Stimulated activated CD8-positive, alpha-beta memory T cell treated with anti-CD3 and anti-CD28 coated beads, Interleukin-15, amount 100 ng/mL, for 48 hours (primary cell): ENCODE data around the gene UTY.
A peak's percentile ranks its signal among the peaks of the same experiment; 100 is the strongest.

Experiments used
- DNase-seq, 2 donors: peaks; one replicate each; pipeline ENCODE4 v3.0.0-alpha.2; 2020; ENCODE audit warnings: low read depth in 2 of 2

UTY gene

GRCh38 chrY:13479828-13480227, at the start of gene UTY:
UTY (minus strand) TSS chrY:13480033; CDS start chrY:13479665, 368 bp downstream.
- DNase-seq = peak in 1 of 2 donors; percentile 62

DNA sequence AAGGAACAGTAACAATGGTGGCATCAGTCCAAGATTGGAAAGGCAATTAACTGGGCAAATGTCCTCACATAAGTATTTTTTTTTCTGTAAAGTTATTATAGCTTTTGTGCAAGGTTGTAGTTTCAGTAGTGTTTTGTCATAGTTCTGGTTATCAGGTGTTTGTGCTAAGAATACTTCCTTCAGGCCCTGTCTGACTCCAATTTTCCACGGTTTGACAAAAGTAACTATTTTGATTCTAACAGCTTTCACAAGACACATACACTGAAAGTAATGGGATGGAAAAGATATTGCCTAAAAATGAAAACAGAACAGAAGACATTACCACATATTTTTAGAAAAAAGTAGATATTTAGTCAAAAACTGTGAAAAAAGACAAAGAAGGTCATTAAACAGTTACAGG, 40.6 kb upstream of the UTY start:
- DNase-seq = no peak

GRCh38 chrY:13501215-13501614, 21.4 kb upstream of the UTY start:
- DNase-seq = no peak

- DNase-seq = no peak
Observed at GRCh38 chrY:13493737-13494136, 13.9 kb upstream of the UTY start.

DNA sequence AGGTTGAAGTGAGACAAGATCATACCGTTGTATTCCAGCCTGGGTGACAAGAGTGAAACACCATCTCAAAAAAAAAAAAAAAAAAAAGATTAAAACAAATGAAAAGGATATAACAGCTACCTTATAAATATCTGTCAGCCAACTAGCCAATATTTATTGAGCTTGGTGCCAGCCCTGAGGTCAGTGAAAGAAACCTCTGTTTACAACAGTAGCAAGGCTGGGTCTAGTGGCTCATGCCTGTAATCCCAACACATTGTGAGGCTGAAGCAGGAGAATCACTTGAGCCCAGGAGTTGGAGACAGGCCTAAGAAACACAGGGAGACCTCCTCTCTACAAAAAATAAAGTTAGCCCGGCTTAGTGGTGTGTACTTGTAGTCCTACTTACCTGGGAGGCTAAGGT, 12.6 kb upstream of the UTY start:
- no peak for DNase-seq

GRCh38 chrY:13488738-13489137, 8.9 kb upstream of the UTY start:
- DNase-seq = no peak

DNA sequence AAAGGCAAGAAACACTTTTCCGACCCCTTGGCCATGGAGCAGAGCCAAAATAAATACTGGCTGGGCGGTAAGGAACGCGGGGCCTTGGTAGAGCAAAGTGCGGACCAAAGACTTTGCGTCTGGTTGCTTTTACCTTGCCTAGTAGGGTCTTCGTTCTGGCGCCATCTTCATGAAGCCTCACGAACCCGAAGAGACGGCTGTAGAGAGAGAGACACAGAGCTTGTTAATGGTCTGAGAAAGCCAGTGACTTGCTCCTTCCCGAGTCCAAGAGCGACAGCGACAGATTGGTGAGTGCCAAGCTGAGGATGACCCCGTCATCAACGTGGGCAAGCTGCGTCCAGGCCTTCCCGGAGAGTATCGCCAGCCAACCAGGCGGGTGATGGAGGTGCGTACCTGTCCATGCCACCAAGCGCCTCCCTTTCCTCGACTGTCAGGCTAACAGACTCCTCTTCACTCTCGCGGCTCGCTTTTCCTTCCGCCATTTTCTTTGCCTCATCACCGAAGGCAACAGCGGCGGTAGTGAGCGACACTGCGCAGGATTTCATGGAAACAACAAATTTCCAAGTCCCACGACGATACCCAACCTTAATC, 617 bp downstream of the UTY start:
- peak in 1 of 2 donors; percentile 33 for DNase-seq

DNA sequence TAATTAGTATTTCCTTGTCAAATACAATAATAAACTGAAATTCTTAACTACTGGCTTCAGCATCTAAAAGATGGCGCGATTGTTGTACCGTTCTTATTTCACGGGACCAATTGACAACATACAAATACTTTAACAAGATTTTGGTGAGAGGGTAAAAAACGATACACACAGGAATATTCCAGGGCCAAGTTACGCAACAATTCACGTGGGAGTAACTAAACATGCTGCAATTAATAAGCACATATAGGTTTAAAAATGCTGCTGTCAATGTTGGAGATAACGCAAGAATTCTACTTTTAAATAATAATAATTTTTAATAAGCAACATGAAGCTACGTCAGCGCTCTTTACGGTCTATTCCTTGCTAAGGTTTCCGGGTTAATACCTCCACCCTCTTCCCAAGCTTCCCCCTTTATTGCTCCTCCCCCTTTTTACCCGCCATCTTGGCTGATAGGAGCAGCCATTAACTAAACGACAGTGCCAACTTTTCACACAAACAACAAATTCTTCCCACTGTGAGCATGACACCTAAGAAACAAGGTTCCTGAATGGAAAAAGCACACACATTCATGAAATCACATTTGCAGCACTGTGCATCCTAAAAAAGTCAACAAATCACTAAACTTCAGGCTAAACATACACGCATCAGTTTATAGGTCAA, 1.6 kb downstream of the UTY start:
- DNase-seq = no peak

DNA sequence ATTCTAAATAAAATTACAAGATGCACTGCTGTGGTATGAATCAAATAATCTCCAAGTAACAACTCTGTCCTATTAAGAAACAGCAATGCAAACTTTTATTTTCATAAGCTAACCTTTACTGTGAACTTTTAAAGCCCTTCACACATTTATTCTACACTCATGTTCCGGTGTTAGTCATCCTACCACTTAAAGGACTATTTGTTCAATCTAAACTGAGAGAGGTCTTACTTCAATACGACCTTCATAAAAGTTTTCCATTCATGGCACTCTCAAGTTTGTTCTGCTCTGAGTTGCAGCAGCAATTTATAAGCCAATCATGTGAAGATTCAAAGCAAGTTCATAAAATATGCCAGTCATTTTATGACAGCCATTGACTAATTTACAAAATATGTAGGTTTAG, 4.8 kb downstream of the UTY start:
- no peak for DNase-seq

DNA sequence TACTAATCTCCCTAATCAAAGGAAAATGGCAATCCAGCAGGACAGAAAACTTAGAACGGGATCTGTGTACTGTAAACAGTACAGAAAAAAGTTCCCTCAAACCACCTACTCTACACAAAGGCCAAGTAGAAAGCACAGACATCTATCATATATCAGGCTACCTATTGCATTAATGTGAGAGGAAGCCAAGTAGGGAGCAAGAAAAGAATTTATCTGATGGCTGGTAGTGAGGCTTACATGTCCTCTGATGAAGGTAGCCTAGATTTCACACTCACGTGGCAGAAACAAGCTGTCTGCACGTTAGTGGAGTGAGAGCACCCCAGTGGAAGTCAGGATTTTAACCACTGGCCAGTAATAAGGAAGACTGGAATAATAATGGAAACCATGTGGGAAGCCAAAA, 28.3 kb downstream of the UTY start:
- DNase-seq = no peak

GRCh38 chrY:13450596-13451130, 29.2 kb downstream of the UTY start:
- DNase-seq = no peak

GRCh38 chrY:13445566-13445965, 34.3 kb downstream of the UTY start:
- no peak for DNase-seq

DNA sequence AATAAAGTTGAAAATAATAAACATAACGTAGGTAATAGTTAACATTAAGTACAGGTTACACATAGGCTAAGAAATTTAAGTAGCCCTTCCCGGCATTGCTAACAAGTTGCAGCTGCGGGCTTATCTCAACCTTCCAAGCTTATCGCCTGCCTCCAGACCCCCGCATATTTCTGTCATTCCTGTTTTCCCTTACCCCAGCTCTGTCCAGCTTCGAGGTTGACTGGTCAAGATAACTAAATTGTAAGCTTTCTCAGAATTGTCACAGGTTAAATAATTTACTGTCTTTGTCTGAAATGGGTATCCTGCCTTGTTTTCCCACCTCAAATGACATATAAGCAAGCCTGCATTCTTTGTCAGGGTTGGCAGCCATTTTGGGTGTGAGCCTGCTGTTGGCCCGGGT, 36.7 kb downstream of the UTY start:
- DNase-seq = no peak

DNA sequence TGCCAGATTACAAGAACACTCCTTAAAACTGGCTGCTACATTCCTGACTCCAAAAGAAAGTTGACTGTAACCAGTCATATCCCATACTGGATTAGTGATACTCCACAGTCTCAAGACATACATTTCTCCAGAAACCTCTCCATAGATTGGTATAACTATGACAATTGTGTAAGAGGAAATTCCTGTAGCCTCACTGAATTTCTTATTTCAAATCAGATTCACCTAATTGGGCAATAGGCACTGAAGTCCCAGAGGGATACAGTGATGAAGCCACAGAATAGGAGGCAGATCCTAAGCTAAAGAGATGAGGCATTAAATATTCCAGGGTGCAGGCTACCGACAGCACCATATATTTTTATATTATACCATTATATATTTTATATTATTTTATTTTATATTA, 39.0 kb downstream of the UTY start:
- no peak for DNase-seq

DNA sequence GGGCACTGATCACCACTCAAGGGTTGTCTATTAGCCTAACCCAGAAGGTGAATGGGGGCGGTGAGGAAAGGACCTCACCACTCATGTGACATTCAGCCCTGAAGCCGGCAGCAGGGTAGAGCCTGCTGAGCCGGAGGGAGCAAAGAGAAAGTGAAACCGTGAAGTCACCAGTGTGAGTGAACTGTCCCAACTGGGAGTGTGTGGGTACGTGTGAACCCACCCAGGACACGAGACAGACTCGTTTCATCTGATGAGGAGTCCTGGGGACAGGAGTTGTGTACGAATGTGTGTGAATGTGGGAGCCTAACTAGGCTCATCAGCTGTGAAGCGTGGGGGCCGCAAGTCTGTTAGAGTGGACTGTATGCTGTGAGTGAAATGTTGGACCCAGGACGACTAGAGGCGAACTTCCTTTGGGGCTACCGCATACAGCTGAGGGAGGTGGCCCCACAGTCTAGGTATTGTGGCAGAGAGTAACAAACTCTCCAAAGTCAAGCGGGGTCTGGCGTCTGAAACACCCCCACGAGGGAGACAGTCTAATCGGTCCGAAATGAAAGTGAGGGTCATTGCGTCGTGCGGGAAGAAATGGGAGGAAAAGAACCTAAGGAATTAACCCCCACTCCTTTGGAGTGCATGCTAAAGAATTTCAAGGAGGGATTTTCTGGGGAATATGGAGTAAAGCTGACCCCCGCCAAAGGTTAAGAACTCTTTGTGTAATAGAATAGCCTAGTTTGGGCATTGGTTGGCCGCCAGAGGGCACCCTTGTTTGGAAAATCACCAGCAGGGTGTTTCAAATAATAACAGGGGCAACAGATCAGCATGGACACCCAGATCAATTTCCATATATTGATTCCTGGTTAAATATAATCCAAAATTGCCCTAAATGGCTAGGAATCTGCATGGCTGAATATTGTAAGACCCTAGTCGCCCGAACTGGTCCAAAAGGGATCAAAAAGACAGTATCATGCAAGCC, 43.6 kb downstream of the UTY start:
- peak in 1 of 2 donors; percentile 21 for DNase-seq

DNA sequence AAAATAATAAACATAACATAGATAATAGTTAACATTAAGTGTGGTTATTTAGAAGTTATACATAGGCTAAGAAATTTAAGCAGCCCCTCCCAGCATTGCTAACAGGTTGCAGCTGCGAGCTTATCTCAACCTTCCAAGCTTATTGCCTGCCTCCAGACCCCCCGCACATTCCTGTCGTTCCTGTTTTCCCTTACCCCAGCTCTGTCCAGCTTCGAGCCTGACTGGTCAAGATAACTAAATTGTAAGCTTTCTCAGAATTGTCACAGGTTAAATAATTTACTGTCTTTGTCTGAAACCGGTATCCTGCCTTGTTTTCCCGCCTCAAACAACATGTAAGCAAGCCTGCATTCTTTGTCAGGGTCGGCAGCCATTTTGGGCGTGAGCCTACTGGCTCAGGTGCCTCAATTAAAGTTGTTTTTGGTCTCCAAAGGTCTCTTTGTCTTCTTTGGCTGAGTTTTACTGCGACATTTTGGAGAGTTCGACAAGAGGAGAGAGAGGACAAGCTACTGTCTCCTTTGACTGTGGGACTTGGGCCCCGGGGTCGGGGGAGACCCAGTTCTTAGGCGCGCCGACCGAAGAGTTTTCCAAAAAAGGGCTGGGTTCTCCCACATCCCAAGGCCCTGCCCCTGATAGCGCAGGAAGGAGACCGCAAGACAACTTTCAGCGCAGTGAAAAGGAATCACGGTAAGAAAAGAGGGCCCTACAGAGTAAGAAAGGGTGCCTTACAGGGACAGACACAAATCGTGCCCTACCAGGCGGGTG, 44.4 kb downstream of the UTY start:
- no peak for DNase-seq

DNA sequence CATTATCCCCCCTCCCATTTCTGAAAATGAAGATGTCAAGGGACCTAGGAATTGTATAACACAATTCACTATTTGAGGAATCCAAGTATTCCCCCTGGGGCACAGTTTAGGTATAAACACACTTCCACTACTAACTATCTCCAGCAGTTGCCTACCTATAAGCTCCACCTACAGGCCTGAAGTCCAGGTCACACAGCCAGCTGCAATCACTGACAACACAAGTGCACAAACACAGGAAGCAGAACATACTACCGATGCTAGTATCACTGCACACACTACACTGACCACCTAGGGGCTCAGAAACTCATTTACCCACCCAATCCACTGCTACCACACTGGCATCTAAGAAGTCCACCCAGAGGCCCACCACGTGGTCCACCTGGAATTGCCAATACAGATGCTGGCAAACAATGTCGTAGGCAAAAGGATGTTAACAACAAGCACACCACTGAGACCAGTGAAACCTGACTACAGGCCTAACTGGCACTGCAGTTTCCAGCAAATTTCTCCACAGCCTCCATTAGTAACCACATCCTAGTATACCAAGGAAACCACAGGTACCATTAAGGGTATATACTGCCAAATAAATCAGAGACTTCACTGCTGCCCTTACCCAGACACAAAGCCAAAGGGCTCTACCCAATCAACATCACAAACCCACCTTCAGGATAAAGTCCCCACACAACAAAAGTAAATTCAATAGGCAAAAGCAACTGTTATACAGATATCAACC, 47.4 kb downstream of the UTY start:
- DNase-seq = no peak

DNA sequence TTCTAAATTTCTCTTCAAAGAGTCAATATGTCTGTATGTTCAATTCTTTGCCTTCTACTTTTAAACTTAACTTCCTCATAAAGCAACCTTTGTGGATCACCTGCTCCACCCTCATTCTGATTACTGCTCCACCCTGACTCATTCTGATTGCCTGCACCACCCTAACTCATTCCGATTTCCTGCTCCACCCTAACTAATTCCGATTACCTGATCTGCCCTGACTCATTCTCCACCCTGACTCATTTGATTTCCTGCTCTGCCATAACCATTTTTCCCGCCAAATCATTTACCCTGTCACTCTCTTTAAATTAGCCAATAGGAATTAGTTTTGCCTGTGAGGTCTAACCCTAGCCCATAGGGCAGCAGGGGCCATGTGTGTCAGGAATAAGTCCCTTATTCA, 50.3 kb downstream of the UTY start:
- DNase-seq = no peak

DNA sequence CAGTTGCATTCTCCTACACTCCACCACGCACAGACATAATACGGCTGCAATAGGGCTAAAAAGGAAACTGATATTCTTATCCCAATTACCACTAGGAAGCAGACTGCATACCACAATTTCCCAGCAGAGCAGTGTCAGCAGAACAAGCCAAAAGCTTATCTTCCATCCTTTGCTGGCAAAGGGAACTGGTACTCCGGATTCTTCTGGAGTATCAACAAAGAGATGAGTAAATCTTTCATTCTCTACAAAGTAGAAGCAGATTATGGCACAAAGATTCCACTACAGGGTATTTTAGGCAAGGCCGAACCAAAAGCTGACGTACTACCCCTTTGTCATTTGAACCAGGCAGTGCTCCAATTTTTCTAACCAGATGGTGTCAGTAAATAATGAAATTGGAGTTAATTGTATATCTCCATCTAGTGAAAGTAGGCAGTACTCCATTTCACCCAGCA, 56.5 kb downstream of the UTY start:
- no peak for DNase-seq

DNA sequence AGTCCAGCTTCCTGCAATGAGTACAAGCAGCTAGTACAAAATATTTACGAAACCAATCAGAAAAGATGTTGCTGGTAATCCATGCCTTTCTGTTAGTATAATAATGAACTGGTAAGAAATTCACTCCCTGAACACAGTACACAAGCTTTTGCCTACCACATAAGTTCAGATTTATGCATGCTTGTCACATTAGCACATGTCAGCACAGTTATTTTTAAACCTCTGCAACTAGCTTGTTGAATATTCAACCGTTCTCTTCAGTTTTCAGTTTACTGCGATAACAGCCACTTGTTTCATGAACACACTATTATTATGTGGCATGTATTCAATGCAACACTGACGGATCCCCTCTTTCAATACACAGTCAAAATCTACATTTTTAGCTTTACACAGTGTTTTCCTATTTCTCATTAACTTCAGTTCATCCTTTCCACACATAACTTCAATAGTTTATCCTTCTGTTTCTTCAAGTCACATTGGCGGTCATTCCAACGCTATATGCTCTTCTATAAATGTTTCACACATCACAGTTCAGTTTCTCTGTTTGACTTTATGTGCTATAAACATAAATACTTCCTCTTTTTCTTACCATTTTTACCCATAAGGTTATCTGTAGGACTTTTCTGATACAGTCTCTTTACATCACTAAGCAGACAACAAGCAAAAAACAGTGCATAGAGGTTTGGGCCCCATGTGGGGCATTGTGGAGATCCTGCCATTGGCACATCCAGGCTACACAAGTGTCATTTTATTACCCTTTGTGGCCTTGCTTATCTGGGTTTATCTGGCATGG, 62.8 kb downstream of the UTY start:
- DNase-seq = no peak
